SK-N-MC (cell line): Measurements from ENCODE around the gene GLRA3.
"Not testable (repeated sequence)": the region's sequence is repeated elsewhere in the genome, so short reads cannot be mapped to it uniquely, and the experiment has no call there.

Experiments
- DNase-seq: peaks from one replicate; pipeline ENCODE4 v3.0.0-alpha.2; 2011; ENCODE audit warnings: low read depth, low spot score
- H3K27ac ChIP-seq: fragments of 200-600 bp; sonication (generic); 2 replicates; pipeline ENCODE4 v1.5.1; 2016; ENCODE audit warnings: mixed run types
- H3K36me3 ChIP-seq: fragments of 200-600 bp; sonication (generic); 2 replicates; pipeline ENCODE4 v1.6.1; 2017; ENCODE audit warnings: antibody characterized with exemption, low read length, mixed read lengths; ENCODE audit not compliant: insufficient read depth
- H3K4me3 ChIP-seq: fragments of 200-600 bp; sonication (generic); 2 replicates; pipeline ENCODE4 v1.5.1; 2016
- H3K9ac ChIP-seq: fragments of 200-600 bp; sonication (generic); 2 replicates; pipeline ENCODE4 v1.8.0; 2017; ENCODE audit warnings: mixed run types, mixed read lengths; ENCODE audit not compliant: insufficient read length
- H3K9me3 ChIP-seq: fragments of 200-600 bp; sonication (generic); 2 replicates; pipeline ENCODE4 v1.6.1; 2017; ENCODE audit warnings: low read depth, mild to moderate bottlenecking, antibody characterized with exemption, low read length, moderate library complexity, mixed read lengths
- EZH2 ChIP-seq: fragments of 200-600 bp; sonication (generic); IDR thresholded peaks from one replicate; pipeline ENCODE4 v1.6.1; 2017; ENCODE audit warnings: antibody characterized with exemption
- FOXP2 ChIP-seq: optimal IDR thresholded peaks from 2 replicates; pipeline ENCODE3; 2011; ENCODE audit warnings: mild to moderate bottlenecking, moderate library complexity; ENCODE audit not compliant: insufficient read depth; ENCODE audit errors: extremely low read length, control extremely low read depth
- POLR2AphosphoS5 ChIP-seq: IDR thresholded peaks from 2 replicates; pipeline ENCODE4 v1.6.1; 2012; ENCODE audit warnings: mild to moderate bottlenecking, low read depth, low read length, borderline replicate concordance

GLRA3 gene

GRCh38 chr4:174828845-174829701, at the start of gene GLRA3:
GLRA3 (minus strand) TSS chr4:174829247; CDS start chr4:174828811, 436 bp downstream.
- no peak within 1 kb of the TSS for H3K27ac ChIP-seq
- no peak within 1 kb of the TSS for H3K9ac ChIP-seq
- no peaks in the 10 kb centered on the region for H3K9me3 ChIP-seq
- TF ChIP-seq FOXP2 (no peak), POLR2AphosphoS5 (no peak), EZH2 (no peak)
- no peaks in the 10 kb centered on the region for H3K36me3 ChIP-seq
- DNase-seq: no peak
- peak within 1 kb of the TSS; percentile 75 for H3K4me3 ChIP-seq

- TF ChIP-seq POLR2AphosphoS5: no peak
- no peak for TF ChIP-seq EZH2
- TF ChIP-seq FOXP2: no peak
These were observed 45.9 kb upstream of the GLRA3 start for GRCh38 chr4:174874898-174875297.

GRCh38 chr4:174873931-174874330, 44.9 kb upstream of the GLRA3 start:
- Histone ChIP-seq H3K27ac (no peak overlapping the region), H3K9me3 (no peaks in the 10 kb centered on the region), H3K9ac (no peak overlapping the region), H3K4me3 (no peak overlapping the region), H3K36me3 (no peaks in the 10 kb centered on the region)
- no peak for TF ChIP-seq POLR2AphosphoS5
- no peak for TF ChIP-seq EZH2
- no peak for TF ChIP-seq FOXP2
- no peak for DNase-seq

More at GRCh38 chr4:174874898-174875297, 45.9 kb upstream of the GLRA3 start:
- Histone ChIP-seq H3K4me3 (no peak overlapping the region), H3K9ac (no peak overlapping the region), H3K36me3 (no peaks in the 10 kb centered on the region), H3K27ac (no peak overlapping the region), H3K9me3 (no peaks in the 10 kb centered on the region)
- DNase-seq: no peak

GRCh38 chr4:174873146-174873545, 44.1 kb upstream of the GLRA3 start:
- H3K4me3 ChIP-seq, H3K9ac ChIP-seq, H3K9me3 ChIP-seq, H3K27ac ChIP-seq, H3K36me3 ChIP-seq, DNase-seq: not testable (repeated sequence)

GRCh38 chr4:174871407-174871806, 42.4 kb upstream of the GLRA3 start:
- Histone ChIP-seq H3K36me3 (no peaks in the 10 kb centered on the region), H3K9me3 (no peaks in the 10 kb centered on the region), H3K9ac (no peak overlapping the region), H3K27ac (no peak overlapping the region), H3K4me3 (no peak overlapping the region)
- no peak for TF ChIP-seq POLR2AphosphoS5
- no peak for DNase-seq

GRCh38 chr4:174870311-174870710, 41.3 kb upstream of the GLRA3 start:
- Histone ChIP-seq H3K9ac (no peak overlapping the region), H3K36me3 (no peaks in the 10 kb centered on the region), H3K9me3 (no peaks in the 10 kb centered on the region), H3K27ac (no peak overlapping the region), H3K4me3 (no peak overlapping the region)
- no peak for DNase-seq
- TF ChIP-seq FOXP2 (no peak), EZH2 (no peak)

- Histone ChIP-seq H3K27ac (no peak overlapping the region), H3K36me3 (no peaks in the 10 kb centered on the region), H3K9me3 (no peaks in the 10 kb centered on the region), H3K4me3 (no peak overlapping the region), H3K9ac (no peak overlapping the region)
- no peak for DNase-seq
- TF ChIP-seq EZH2: no peak
- TF ChIP-seq POLR2AphosphoS5: no peak
- no peak for TF ChIP-seq FOXP2
These were observed 40.3 kb upstream of the GLRA3 start for GRCh38 chr4:174869339-174869738.

GRCh38 chr4:174867903-174868302, 38.9 kb upstream of the GLRA3 start:
- H3K36me3 ChIP-seq: no peaks in the 10 kb centered on the region
- H3K9ac ChIP-seq: no peak overlapping the region
- TF ChIP-seq POLR2AphosphoS5 (no peak), EZH2 (no peak), FOXP2 (no peak)
- H3K4me3 ChIP-seq: no peak overlapping the region
- no peaks in the 10 kb centered on the region for H3K9me3 ChIP-seq
- no peak overlapping the region for H3K27ac ChIP-seq
- no peak for DNase-seq

GRCh38 chr4:174865418-174865985, 36.5 kb upstream of the GLRA3 start:
- Histone ChIP-seq H3K9ac (no peak overlapping the region), H3K4me3 (no peak overlapping the region), H3K27ac (no peak overlapping the region), H3K9me3 (no peaks in the 10 kb centered on the region), H3K36me3 (no peaks in the 10 kb centered on the region)
- no peak for TF ChIP-seq FOXP2
- TF ChIP-seq POLR2AphosphoS5: no peak
- TF ChIP-seq EZH2: no peak
- DNase-seq: no peak
